ENCODE results near the gene FOXP1.

GRCh38 chr3:71011565-71012287 is 571.8 kb downstream of the FOXP1 start:
- TF ChIP-seq, protein P1, sequence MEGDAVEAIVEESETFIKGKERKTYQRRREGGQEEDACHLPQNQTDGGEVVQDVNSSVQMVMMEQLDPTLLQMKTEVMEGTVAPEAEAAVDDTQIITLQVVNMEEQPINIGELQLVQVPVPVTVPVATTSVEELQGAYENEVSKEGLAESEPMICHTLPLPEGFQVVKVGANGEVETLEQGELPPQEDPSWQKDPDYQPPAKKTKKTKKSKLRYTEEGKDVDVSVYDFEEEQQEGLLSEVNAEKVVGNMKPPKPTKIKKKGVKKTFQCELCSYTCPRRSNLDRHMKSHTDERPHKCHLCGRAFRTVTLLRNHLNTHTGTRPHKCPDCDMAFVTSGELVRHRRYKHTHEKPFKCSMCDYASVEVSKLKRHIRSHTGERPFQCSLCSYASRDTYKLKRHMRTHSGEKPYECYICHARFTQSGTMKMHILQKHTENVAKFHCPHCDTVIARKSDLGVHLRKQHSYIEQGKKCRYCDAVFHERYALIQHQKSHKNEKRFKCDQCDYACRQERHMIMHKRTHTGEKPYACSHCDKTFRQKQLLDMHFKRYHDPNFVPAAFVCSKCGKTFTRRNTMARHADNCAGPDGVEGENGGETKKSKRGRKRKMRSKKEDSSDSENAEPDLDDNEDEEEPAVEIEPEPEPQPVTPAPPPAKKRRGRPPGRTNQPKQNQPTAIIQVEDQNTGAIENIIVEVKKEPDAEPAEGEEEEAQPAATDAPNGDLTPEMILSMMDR (IDR thresholded peaks at IDR 0.05 in 4 of 5, conservative IDR thresholded peaks at IDR 0.05 in 1 of 5) = no peak
- TF ChIP-seq POLR2A (IDR thresholded peaks at IDR 0.05) = no peak
